GM18517 (cell line): Measurements from ENCODE around the gene HHAT.

Source experiments
- ATAC-seq: cut with Tn5 transposase; IDR thresholded peaks from one replicate; pipeline ENCODE4 v1.9.1; 2021; ENCODE audit warnings: mild to moderate bottlenecking, moderate library complexity; ENCODE audit not compliant: unreplicated experiment

The HHAT gene

GRCh38 chr1:210698661-210699060 lies 370.0 kb downstream of the HHAT start:
- ATAC-seq, result no peak

DNA sequence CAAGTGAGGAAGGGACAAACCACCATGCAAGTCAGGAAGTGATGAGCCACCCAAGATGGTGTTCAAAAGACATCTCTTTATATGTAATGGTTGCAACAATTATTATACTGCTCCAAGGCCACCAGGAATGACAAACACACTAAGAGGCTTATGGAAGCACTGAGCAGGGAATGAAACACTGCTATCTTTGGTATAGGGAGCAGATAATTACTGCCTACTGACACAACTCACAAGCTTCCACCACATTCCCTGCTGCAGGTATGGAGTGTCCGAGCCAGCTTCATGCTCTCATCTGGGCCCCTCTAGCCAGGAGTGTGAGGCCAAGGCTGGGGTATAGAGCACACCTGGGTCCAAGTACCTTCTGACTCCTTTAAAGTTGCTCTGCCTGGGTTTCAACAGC lies 371.4 kb downstream of the HHAT start:
- no peak for ATAC-seq

- ATAC-seq, result no peak
Observed at GRCh38 chr1:210700511-210700910, 371.8 kb downstream of the HHAT start.

DNA sequence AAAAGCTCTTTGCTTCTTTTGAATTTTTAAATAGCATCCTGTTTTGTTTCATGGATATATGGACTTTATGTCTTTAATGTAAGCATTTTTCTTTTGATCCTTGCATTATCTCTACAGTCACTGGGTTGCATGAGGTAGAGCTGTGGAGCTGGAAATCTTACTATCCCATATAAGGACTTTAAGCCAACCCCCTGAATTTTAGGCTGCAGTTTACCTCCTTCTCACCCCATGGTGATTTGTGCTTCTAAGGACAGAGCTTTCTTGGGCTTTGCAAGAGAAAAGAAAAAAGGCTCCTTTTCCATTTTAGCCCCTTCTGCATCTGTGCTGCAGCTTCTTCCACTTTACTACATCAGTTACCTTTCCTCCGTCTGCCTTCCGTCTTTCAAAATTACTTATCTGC lies 373.8 kb downstream of the HHAT start:
- no peak for ATAC-seq

DNA sequence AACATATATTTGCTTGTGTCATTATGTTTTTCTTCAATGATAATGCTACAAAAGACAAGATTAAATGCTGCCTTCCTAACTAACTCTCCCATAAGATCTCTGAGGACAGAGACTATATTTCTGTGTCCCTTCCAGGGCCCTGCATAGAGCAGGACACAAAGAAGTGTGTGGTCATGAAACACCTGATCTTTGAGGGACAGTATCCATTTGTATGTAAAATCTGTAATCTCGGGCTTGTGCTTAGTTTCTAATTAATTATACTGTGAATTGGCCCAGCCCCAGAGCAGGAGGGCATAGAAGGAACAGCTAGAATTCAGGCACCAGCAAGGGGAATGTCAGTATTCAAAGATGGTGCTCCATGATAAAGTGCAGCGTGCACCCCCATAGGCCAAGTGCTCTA lies 374.9 kb downstream of the HHAT start:
- no peak for ATAC-seq

DNA sequence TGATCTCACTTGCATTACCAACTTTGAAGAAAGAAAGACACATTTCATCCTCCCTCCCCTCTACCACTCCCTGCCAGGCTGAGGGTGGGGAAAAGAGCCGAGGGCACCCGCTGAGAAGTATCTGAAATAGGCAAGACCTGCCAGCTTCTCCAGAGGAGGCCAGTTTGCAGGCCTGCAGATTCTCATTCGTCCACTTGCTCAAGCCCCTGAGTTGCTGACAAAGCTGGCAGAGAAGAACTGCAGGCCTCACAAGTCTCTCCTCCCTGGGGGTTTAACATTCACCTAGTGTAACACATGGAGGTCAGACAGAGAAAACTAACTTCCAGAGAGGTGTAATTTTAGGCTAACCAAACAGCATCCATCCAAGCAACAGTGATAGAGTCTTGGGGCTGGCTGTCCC lies 376.4 kb downstream of the HHAT start:
- no peak for ATAC-seq

GRCh38 chr1:210706246-210706645 lies 377.5 kb downstream of the HHAT start:
- no peak for ATAC-seq

DNA sequence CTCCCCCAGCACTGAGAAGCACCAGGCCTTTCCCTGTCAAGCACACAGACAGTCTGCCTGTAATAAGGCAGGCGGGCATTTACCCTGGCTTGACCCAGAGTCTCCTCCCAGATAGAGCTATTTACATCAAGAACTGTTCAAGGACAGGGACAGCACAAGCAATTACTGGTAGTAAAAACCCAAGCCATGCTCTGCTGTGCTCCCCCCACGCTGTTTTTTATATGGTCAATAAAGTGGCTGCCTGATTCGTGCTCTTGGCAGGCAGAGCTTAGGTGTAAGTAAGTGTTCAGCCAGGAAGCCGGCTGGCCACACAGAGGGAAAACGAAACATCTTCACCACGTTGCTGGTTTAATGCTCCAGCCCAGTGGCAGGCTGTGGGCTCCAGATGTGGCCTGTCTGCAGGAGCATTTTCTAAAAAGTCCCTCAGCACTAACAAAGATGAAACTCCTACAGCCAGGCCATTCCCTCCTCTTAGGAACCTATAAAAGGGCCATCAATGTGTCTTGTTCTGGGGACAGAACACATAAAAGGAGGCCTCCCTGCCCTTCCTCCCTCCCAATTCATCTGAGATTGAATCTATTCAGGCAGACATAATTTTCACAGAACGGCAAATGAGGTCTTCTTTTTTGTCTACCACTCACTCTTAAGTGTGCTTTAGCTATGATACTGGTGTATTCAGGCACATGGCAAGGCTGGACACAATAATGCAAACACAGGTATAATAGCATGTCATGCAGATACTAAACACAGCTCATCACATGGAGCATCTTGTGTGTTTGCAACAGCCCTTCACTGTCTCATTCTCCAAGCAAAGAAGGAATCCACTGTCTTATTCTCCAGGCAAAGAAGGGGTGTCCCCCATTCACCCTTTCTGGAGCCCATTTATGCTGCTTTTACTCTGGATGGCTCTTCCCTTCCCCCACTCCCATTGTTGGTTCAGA lies 378.9 kb downstream of the HHAT start:
- no peak for ATAC-seq

GRCh38 chr1:210709701-210710100 lies 381.0 kb downstream of the HHAT start:
- ATAC-seq, result no peak

DNA sequence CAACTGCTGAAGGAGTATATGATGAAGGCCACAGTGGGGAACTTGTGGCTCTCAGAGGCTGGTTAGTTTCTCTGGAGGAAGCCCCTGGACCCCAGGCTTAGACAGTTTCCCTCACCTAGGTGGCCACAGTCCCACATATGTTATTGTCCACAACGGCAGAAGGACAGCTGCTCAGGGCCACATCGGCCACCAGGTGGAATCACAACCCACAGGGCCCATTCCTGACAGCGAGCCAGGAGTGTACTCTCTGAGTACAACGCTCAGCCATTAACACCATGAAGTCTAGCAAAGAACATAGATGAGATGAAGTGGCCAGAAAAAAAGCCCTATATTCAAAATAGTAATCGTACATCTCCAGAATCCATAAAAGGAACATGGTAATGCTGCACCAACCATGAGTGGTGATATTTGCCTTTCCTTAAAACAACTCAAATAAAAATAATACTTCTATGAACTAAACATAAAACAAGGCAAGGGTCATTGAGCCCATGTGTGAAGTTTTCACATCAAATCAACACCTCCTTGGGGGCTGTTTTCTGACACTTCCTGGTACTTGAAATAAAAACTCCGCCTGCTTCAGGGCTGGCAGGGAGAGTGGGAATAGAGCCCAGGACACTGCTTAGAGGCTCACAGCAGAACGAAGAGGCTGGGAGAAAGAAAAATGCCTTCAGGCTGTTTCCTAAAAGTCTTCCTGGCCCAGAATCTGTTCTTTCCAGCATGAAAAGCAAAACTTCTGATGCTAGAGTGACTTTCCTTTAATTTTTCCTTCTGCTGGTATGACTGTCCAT lies 383.3 kb downstream of the HHAT start:
- ATAC-seq, result no peak

GRCh38 chr1:210715072-210715471 lies 386.4 kb downstream of the HHAT start:
- ATAC-seq, result no peak

- no peak for ATAC-seq
Observed at GRCh38 chr1:210722410-210723081, 393.8 kb downstream of the HHAT start.

DNA sequence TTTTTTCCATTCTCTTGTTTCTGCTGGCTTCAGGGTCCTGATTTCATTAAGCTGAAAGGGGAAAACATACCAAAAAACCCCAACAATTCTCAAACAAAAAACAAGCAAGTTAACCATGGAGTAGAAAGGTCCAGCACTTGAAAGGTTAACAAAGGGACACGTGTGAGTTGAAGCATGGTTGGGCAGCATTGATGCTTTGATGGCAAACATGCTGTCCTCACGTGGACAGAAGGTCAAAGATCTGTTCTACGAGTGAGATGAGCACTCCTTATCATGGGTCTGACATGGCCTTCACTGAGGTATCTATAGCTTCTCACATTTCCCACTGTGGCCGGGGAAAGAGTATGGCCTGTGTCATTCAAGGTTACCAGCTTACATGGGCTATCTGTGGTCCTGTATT lies 394.9 kb downstream of the HHAT start:
- no peak for ATAC-seq

- ATAC-seq, result no peak
Observed at GRCh38 chr1:210724768-210725167, 396.1 kb downstream of the HHAT start.
